AG09319 (cell line): ENCODE results near the gene FCN1.

Experiments
- DNase-seq: peaks from one replicate; pipeline ENCODE4 v3.0.0-alpha.2; 2010; ENCODE audit warnings: low read depth; ENCODE audit errors: extremely low read depth
- TF ChIP-seq, protein P1 (sequence below): IDR thresholded peaks from 2 replicates; pipeline ENCODE4 v1.5.1; 2011; ENCODE audit warnings: low read depth, mild to moderate bottlenecking, inconsistent platforms, low read length, moderate library complexity

The FCN1 gene

DNA sequence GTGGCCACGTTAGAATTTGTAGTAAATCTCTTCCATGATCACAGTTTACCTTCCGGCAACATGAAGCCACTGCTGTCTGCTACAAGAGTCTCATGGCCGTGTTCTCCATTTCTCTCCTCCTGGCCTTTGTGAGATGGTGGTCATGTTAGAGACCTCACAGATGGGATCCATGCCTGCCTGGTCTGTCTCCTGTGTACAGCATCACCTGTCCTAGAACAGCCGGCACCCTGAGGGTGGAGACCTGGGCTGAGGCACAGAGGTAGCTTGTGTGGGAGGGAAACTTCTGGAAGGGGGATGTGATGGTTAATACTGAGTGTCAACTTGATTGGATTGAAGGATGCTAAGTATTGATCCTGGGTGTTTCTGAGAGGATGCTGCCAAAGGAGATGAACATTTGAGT lies 40.2 kb downstream of the FCN1 start:
- no peak for DNase-seq
- TF ChIP-seq, protein P1, sequence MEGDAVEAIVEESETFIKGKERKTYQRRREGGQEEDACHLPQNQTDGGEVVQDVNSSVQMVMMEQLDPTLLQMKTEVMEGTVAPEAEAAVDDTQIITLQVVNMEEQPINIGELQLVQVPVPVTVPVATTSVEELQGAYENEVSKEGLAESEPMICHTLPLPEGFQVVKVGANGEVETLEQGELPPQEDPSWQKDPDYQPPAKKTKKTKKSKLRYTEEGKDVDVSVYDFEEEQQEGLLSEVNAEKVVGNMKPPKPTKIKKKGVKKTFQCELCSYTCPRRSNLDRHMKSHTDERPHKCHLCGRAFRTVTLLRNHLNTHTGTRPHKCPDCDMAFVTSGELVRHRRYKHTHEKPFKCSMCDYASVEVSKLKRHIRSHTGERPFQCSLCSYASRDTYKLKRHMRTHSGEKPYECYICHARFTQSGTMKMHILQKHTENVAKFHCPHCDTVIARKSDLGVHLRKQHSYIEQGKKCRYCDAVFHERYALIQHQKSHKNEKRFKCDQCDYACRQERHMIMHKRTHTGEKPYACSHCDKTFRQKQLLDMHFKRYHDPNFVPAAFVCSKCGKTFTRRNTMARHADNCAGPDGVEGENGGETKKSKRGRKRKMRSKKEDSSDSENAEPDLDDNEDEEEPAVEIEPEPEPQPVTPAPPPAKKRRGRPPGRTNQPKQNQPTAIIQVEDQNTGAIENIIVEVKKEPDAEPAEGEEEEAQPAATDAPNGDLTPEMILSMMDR = no peak

DNA sequence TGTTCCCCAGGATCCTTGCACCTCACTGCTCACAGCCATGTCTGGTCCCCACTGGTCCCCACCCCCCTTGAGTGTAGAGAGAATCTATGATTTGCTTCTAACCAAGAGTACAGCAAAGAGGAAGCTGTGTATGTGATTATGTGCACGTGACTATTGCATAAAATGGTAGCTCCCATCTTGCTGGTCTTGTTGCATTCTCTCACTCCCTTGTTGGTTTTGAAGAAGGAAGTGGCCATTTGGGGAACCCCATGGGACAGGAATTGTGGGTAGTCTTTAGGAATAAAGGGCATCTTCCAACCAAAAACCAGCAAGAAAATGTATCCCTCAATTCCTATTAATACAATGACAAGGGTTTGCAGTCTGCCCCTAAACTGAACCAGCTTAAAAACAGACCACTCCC lies 42.3 kb downstream of the FCN1 start:
- TF ChIP-seq, protein P1 = no peak
- no peak for DNase-seq

DNA sequence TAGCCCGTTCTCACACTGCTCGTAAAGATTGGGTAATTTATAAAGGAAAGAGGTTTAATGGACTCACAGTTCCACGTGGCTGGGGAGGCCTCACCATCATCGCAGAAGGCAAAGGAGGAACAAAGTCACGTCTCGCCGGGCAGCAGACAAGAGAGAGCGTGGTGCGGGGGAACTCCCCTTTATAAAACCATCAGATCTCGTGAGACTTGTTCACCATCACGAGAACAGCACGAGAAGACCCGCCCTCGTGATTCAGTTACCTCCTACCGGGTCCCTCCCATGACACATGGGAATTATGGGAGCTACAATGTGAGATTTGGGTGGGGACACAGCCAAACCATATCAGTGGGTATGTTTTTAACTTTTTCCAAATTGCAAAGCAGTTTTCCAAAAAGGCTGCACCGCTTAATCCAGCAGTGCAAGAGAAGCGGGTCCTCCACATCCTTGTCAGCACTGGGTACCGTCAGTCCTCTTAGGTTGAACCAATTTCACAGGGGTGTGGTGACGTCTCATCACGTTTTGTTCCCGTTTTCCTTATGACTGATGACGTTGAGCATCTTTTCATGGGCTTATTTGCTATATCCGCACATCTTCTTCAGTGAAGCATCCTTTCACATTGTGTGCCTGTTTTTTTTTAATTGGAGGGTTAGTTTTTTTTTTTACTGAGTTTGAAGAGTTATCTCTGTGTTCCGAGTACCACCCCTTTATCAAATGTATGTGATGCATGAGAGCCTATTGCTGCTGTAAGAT lies 45.1 kb downstream of the FCN1 start:
- TF ChIP-seq, protein P1 = no peak
- DNase-seq = no peak

DNA sequence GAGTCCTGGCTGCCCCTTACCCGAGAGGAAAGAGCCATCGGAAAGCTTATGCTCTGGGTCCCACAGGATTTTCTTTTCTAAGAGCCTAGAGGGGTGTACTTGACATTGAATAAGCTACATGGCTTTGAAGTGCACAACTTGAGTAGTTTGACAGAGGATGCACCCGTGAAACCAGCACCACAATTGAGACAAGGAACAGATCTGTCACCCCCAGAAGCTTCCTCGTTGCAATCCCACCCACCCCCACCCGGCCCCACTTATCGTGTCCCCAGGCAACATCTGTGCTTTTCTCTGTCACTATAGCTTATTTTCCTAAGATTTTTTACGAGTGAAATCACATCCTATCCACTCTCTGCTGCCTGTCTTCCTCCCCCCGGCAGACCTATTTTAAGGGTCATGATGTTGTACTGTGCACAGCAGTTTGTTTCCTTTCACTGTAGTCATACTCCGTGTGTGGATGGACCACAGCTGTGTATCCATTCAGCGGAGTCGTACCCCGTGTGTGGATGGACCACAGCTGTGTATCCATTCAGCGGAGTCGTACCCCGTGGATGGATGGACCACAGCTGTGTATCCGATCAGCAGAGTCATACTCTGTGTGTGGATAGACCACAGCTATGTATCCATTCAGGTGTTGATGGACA lies 45.9 kb downstream of the FCN1 start:
- TF ChIP-seq, protein P1 = no peak
- DNase-seq = no peak

DNA sequence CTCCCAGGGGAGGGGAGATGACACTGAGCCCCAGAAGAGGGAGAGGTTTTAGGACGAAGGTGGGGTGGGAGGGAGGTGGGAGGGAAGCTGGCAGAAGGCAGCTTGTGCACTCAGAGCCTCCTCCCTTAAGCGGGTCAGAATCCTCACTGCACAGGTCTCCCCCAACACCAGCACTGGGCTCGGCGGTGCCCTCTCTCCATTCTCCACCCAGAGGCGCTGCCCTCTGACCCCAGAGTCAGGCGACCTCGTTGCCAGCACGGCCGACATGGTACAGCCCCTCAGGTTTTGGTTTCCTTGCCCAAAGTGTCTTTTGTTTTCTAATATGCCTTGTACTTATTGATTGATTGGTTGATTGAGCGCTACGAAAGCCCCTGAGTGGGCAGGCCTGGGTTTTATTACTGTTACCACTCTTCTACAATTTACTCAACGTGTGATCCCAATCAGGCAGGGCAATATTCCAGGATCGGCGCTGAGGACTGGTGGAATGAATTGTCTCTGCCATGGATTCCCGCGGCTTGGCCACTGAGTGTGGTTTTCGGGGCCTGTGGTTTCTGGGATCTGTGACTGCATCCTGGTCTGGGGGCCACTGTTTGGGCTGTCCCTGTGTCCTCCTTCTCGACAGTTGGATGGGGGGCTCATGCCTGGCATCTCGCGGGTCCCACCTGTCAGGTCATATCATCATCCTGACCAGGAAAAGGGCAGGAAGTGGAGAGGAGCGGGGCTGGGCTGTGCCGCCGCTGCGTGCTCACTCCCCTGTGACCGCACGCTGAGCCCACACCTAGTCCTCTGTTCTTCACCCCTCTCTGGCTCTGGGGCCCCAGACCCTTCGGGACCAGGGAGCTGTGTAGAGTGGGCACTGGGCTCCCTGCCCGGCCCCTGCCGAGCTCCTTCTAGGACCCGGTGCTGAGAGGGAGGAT lies 46.7 kb downstream of the FCN1 start:
- DNase-seq = no peak
- TF ChIP-seq, protein P1 = no peak

DNA sequence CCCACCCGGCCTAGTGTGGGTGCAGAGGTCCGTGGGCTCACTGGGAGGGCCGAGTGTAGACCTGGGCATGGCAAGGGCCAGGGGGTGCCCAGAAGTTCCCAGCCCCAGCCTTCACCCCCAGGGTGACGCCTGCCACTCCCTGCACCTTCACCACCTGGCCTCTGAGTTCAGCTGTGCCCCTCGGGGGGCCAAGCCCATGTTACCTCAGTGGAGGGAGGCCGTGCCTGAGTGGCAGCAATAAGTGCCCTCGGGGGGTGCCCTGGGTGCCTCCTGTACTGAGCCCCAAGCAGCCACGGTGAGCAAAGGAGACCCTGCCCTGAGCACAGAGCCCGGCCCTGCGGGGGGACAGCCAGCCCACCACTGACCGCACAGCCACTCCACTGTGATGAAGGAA lies 47.4 kb downstream of the FCN1 start:
- TF ChIP-seq, protein P1 = no peak
- DNase-seq = no peak
